ENCODE data around the gene IGF1R.

Gene IGF1R

DNA sequence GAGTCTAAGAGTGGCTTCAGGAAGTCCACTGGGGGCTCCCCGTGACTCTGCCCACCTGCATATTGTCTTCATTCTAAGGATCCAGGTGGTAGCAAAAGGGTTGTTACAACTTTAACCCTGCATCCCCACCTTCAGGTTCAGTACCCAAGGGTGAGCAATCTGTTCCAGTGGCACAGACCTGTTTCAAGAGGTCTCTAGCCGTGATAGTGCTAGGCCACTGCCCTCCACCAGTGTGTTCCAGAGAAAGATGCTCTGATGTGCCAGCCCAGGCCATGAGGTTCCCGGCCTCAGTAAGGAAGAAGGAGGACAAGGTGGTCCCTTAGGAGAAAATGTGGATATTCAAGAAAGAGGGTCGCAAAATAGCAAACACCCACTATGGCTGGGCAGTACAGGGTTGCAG is 87.0 kb downstream of the IGF1R start:
- H3K27me3 ChIP-seq (ENCODE audit: insufficient read depth, poor library complexity, severe bottlenecking) = no peaks in the 10 kb centered on the region
- H3K27ac ChIP-seq (replicated peaks) = peak overlapping the region; percentile 70; the same call in 1 of the 2 replicates
- TF ChIP-seq SPI1 (IDR thresholded peaks at IDR 0.05; ENCODE audit: borderline replicate concordance, low read depth) = no peak
- TF ChIP-seq, protein P1, sequence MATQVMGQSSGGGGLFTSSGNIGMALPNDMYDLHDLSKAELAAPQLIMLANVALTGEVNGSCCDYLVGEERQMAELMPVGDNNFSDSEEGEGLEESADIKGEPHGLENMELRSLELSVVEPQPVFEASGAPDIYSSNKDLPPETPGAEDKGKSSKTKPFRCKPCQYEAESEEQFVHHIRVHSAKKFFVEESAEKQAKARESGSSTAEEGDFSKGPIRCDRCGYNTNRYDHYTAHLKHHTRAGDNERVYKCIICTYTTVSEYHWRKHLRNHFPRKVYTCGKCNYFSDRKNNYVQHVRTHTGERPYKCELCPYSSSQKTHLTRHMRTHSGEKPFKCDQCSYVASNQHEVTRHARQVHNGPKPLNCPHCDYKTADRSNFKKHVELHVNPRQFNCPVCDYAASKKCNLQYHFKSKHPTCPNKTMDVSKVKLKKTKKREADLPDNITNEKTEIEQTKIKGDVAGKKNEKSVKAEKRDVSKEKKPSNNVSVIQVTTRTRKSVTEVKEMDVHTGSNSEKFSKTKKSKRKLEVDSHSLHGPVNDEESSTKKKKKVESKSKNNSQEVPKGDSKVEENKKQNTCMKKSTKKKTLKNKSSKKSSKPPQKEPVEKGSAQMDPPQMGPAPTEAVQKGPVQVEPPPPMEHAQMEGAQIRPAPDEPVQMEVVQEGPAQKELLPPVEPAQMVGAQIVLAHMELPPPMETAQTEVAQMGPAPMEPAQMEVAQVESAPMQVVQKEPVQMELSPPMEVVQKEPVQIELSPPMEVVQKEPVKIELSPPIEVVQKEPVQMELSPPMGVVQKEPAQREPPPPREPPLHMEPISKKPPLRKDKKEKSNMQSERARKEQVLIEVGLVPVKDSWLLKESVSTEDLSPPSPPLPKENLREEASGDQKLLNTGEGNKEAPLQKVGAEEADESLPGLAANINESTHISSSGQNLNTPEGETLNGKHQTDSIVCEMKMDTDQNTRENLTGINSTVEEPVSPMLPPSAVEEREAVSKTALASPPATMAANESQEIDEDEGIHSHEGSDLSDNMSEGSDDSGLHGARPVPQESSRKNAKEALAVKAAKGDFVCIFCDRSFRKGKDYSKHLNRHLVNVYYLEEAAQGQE (IDR thresholded peaks at IDR 0.05; ENCODE audit: insufficient replicate concordance, low read depth) = no peak
- TF ChIP-seq, protein P2, sequence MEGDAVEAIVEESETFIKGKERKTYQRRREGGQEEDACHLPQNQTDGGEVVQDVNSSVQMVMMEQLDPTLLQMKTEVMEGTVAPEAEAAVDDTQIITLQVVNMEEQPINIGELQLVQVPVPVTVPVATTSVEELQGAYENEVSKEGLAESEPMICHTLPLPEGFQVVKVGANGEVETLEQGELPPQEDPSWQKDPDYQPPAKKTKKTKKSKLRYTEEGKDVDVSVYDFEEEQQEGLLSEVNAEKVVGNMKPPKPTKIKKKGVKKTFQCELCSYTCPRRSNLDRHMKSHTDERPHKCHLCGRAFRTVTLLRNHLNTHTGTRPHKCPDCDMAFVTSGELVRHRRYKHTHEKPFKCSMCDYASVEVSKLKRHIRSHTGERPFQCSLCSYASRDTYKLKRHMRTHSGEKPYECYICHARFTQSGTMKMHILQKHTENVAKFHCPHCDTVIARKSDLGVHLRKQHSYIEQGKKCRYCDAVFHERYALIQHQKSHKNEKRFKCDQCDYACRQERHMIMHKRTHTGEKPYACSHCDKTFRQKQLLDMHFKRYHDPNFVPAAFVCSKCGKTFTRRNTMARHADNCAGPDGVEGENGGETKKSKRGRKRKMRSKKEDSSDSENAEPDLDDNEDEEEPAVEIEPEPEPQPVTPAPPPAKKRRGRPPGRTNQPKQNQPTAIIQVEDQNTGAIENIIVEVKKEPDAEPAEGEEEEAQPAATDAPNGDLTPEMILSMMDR (IDR thresholded peaks at IDR 0.05; ENCODE audit: insufficient read depth, low read length) = no peak
- TF ChIP-seq POLR2AphosphoS5 (IDR thresholded peaks at IDR 0.05; ENCODE audit: low read depth) = no peak
- no peak for TF ChIP-seq GABPA (IDR thresholded peaks at IDR 0.05; ENCODE audit: low read depth)
- DNase-seq (ENCODE audit: low read depth in 1 of 2, low spot score in 1 of 2) = no peak
- H3K4me3 ChIP-seq (replicated peaks; ENCODE audit: insufficient read depth, low read length) = no peak overlapping the region

DNA sequence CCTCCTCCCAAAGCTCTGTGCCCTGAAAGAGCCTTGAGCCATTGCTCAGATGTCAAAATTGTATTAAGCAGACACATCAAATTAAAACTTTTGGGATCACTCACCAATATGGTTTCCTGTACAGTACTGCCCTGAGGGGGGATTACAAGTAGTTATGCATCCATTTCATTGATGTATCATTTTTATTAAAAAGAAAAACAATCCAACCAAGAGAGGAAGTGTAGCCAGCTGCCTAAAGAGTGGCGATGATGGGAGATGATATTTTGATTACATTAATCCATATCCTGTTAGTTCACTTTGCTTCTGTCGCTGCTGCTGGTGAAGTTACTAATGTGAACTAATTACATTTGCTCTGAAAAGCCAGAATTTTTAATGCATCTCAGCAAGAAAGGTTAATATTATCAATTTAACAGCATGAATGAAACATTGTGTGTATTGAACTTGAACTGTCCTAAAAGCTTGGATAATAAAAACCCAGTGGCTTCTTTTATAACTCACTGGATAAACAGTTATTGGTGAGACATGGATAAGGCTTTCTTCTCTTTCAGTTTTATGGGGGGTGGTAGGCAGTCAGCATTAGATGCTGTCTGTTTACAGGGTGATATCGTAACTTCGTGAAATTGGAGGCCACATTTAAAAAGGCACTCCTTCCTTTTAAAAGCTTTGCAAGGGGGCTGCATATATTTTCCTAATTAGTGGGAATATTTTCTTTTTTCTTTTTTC is 87.7 kb downstream of the IGF1R start:
- Histone ChIP-seq H3K27me3 (ENCODE audit: insufficient read depth, poor library complexity, severe bottlenecking) (no peaks in the 10 kb centered on the region), H3K4me3 (replicated peaks; ENCODE audit: insufficient read depth, low read length) (no peak overlapping the region), H3K27ac (replicated peaks) (no peak overlapping the region)
- DNase-seq (ENCODE audit: low read depth in 1 of 2, low spot score in 1 of 2) = no peak
- TF ChIP-seq, protein P1 (IDR thresholded peaks at IDR 0.05; ENCODE audit: insufficient replicate concordance, low read depth) = no peak
- no peak for TF ChIP-seq SPI1 (IDR thresholded peaks at IDR 0.05; ENCODE audit: borderline replicate concordance, low read depth)
- no peak for TF ChIP-seq POLR2AphosphoS5 (IDR thresholded peaks at IDR 0.05; ENCODE audit: low read depth)
- TF ChIP-seq GABPA (IDR thresholded peaks at IDR 0.05; ENCODE audit: low read depth) = no peak
- TF ChIP-seq, protein P2 (IDR thresholded peaks at IDR 0.05; ENCODE audit: insufficient read depth, low read length) = no peak

DNA sequence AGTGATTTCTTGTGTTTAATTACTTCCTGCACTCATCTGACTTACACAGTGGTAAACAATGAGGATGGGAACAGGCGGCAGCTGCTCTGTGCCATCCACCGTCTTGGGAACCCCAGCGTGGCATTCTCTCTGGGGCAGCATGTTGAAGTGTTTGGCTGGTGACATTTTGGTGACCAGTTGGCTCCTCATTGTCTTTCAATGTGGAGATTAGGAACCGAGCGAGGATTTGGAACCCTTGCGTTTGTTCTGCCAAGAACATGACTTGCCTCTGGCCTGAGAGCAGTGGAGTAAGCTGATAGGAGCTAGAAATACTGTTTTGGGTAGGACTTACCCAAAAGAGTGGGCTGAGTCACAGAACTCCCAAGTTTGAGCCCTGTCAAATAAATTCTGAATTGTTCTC is 88.8 kb downstream of the IGF1R start:
- DNase-seq (ENCODE audit: low read depth in 1 of 2, low spot score in 1 of 2) = no peak
- Histone ChIP-seq H3K4me3 (replicated peaks; ENCODE audit: insufficient read depth, low read length) (no peak overlapping the region), H3K27ac (replicated peaks) (no peak overlapping the region), H3K27me3 (ENCODE audit: insufficient read depth, poor library complexity, severe bottlenecking) (no peaks in the 10 kb centered on the region)
- no peak for TF ChIP-seq GABPA (IDR thresholded peaks at IDR 0.05; ENCODE audit: low read depth)
- TF ChIP-seq, protein P1 (IDR thresholded peaks at IDR 0.05; ENCODE audit: insufficient replicate concordance, low read depth) = no peak
- no peak for TF ChIP-seq SPI1 (IDR thresholded peaks at IDR 0.05; ENCODE audit: borderline replicate concordance, low read depth)
- TF ChIP-seq, protein P2 (IDR thresholded peaks at IDR 0.05; ENCODE audit: insufficient read depth, low read length) = no peak
- TF ChIP-seq POLR2AphosphoS5 (IDR thresholded peaks at IDR 0.05; ENCODE audit: low read depth) = no peak
